ENCODE measurements around the gene AKAIN1.

DNA sequence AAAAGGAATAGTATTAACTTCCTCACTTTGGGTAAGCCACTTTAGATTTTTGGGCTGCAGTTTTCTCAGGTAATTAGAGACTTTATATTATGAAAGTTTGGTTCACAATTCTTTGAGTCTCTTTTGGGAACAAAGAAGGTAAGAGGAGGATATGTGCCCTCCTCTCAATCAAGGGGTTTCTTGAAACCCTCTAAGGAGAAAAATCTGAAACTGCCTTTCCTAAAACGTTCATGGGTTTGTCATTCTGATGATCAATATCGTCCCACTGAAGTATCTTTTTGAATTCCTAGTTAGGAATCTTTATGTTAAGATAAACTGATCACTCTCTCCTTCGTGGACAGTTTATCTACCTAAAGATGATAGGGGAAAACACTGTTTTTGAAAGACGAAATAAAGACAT lies 42.4 kb upstream of the AKAIN1 start:
- no peak for TF ChIP-seq POLR2AphosphoS5 (IDR thresholded peaks at IDR 0.05; ENCODE audit: low read length)
- TF ChIP-seq RB1 (IDR thresholded peaks at IDR 0.05; ENCODE audit: borderline replicate concordance), result no peak
- no peak for TF ChIP-seq YY1 (IDR thresholded peaks at IDR 0.05; ENCODE audit: low read depth, low read length)
- no peak for TF ChIP-seq NFIC (IDR thresholded peaks at IDR 0.05; ENCODE audit: low read depth, low read length)
- TF ChIP-seq LARP7 (IDR thresholded peaks at IDR 0.05), result no peak
- TF ChIP-seq, protein P1, sequence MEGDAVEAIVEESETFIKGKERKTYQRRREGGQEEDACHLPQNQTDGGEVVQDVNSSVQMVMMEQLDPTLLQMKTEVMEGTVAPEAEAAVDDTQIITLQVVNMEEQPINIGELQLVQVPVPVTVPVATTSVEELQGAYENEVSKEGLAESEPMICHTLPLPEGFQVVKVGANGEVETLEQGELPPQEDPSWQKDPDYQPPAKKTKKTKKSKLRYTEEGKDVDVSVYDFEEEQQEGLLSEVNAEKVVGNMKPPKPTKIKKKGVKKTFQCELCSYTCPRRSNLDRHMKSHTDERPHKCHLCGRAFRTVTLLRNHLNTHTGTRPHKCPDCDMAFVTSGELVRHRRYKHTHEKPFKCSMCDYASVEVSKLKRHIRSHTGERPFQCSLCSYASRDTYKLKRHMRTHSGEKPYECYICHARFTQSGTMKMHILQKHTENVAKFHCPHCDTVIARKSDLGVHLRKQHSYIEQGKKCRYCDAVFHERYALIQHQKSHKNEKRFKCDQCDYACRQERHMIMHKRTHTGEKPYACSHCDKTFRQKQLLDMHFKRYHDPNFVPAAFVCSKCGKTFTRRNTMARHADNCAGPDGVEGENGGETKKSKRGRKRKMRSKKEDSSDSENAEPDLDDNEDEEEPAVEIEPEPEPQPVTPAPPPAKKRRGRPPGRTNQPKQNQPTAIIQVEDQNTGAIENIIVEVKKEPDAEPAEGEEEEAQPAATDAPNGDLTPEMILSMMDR (IDR thresholded peaks at IDR 0.05 in 2 of 3, conservative IDR thresholded peaks at IDR 0.05 in 1 of 3; ENCODE audit: control insufficient read depth in 2 of 3, extremely low read depth in 1 of 3, insufficient read depth in 1 of 3, low read depth in 3 of 3, low read length in 3 of 3), result no peak
- no peak for TF ChIP-seq NBN (IDR thresholded peaks at IDR 0.05)
- TF ChIP-seq POLR2A (IDR thresholded peaks at IDR 0.05; ENCODE audit: low read depth, low read length), result no peak
- TF ChIP-seq EP300 (IDR thresholded peaks at IDR 0.05; ENCODE audit: borderline replicate concordance in 1 of 2, control insufficient read depth in 1 of 2, low read depth in 2 of 2, low read length in 2 of 2), result no peak
- no peak for TF ChIP-seq CBX3 (IDR thresholded peaks at IDR 0.05; ENCODE audit: borderline replicate concordance, low read depth)
- TF ChIP-seq GABPA (IDR thresholded peaks at IDR 0.05; ENCODE audit: low read depth), result no peak
- TF ChIP-seq YBX1 (IDR thresholded peaks at IDR 0.05), result no peak

Data from GM12878 (cell line).